H9 (cell line): ENCODE measurements around the gene C16orf95. TPM values are rescaled to one million over a fixed set of nuclear protein-coding genes. Genes with fewer than 3 reads are reported as not detected.

Experiments
- DNase-seq: peaks from one replicate; pipeline ENCODE4 v3.0.0-alpha.2; 2017
- H2AFZ ChIP-seq: one replicate; pipeline ENCODE4 v1.6.1; 2013; ENCODE audit warnings: mild to moderate bottlenecking, low read length, control low read depth, moderate library complexity
- H2AK5ac ChIP-seq: 2 replicates; pipeline ENCODE4 v1.6.1; 2013; ENCODE audit warnings: low read length, control low read depth, mixed read lengths; ENCODE audit not compliant: insufficient read length
- H2BK120ac ChIP-seq: one replicate; pipeline ENCODE4 v1.6.1; 2013; ENCODE audit warnings: low read depth, mild to moderate bottlenecking, low read length, control low read depth, inconsistent platforms; ENCODE audit not compliant: poor library complexity, severe bottlenecking
- H2BK12ac ChIP-seq: 2 replicates; pipeline ENCODE4 v1.6.1; 2013; ENCODE audit warnings: low read length, control low read depth, mixed read lengths, low read depth; ENCODE audit not compliant: insufficient read length
- H2BK15ac ChIP-seq: 2 replicates; pipeline ENCODE4 v1.6.1; 2013; ENCODE audit warnings: low read depth, low read length, control low read depth
- H2BK20ac ChIP-seq: one replicate; pipeline ENCODE4 v1.6.1; 2013; ENCODE audit warnings: low read depth, mild to moderate bottlenecking, low read length, control low read depth, inconsistent platforms; ENCODE audit not compliant: poor library complexity, severe bottlenecking
- H2BK5ac ChIP-seq: 2 replicates; pipeline ENCODE4 v1.6.1; 2013; ENCODE audit warnings: low read length, control low read depth, mixed read lengths; ENCODE audit not compliant: insufficient read length
- H3K14ac ChIP-seq: 2 replicates; pipeline ENCODE4 v1.6.1; 2013; ENCODE audit warnings: low read length, control low read depth; ENCODE audit not compliant: insufficient read depth
- H3K18ac ChIP-seq: 2 replicates; pipeline ENCODE4 v1.6.1; 2013; ENCODE audit warnings: low read depth, mild to moderate bottlenecking, mixed read lengths, low read length, control low read depth; ENCODE audit not compliant: insufficient read length
- H3K23ac ChIP-seq: 2 replicates; pipeline ENCODE4 v1.6.1; 2013; ENCODE audit warnings: low read length, control low read depth, mixed read lengths, low read depth; ENCODE audit not compliant: insufficient read length
- H3K23me2 ChIP-seq: 2 replicates; pipeline ENCODE4 v1.6.1; 2013; ENCODE audit warnings: low read depth, mild to moderate bottlenecking, mixed read lengths, low read length, control low read depth; ENCODE audit not compliant: insufficient read length, poor library complexity, severe bottlenecking
- H3K27ac ChIP-seq: 2 replicates; pipeline ENCODE4 v1.5.1; 2013; ENCODE audit warnings: low read length, control low read depth, mixed read lengths, low read depth; ENCODE audit not compliant: insufficient read length
- H3K27me3 ChIP-seq: 2 replicates; pipeline ENCODE4 v1.6.1; 2013; ENCODE audit warnings: low read length, control low read depth, inconsistent platforms; ENCODE audit not compliant: insufficient read depth
- H3K4ac ChIP-seq: 2 replicates; pipeline ENCODE4 v1.6.1; 2013; ENCODE audit warnings: low read depth, mild to moderate bottlenecking, control low read depth, inconsistent platforms, low read length, moderate library complexity
- H3K4me1 ChIP-seq: 2 replicates; pipeline ENCODE4 v1.6.1; 2013; ENCODE audit warnings: low read length, control low read depth, inconsistent platforms; ENCODE audit not compliant: insufficient read depth
- H3K4me2 ChIP-seq: 2 replicates; pipeline ENCODE4 v1.6.1; 2013; ENCODE audit warnings: low read length, control low read depth, mixed read lengths; ENCODE audit not compliant: insufficient read length, insufficient read depth
- H3K56ac ChIP-seq: 2 replicates; pipeline ENCODE4 v1.6.1; 2013; ENCODE audit warnings: low read depth, mild to moderate bottlenecking, mixed read lengths, low read length, control low read depth; ENCODE audit not compliant: insufficient read length
- H3K79me1 ChIP-seq: 2 replicates; pipeline ENCODE4 v1.6.1; 2013; ENCODE audit warnings: low read depth, mild to moderate bottlenecking, moderate library complexity, low read length, control low read depth, inconsistent platforms; ENCODE audit not compliant: insufficient read depth, poor library complexity, severe bottlenecking
- H3K79me2 ChIP-seq: 2 replicates; pipeline ENCODE4 v1.6.1; 2013; ENCODE audit warnings: low read length, control low read depth, inconsistent platforms; ENCODE audit not compliant: insufficient read depth
- H3K9ac ChIP-seq: 2 replicates; pipeline ENCODE4 v1.6.1; 2013; ENCODE audit warnings: low read length, control low read depth, mixed read lengths; ENCODE audit not compliant: insufficient read length; ENCODE audit errors: extremely low read depth
- H3K9me3 ChIP-seq: one replicate; pipeline ENCODE4 v1.6.1; 2013; ENCODE audit warnings: low read depth, low read length, inconsistent platforms; ENCODE audit not compliant: control insufficient read depth
- H3T11ph ChIP-seq: one replicate; pipeline ENCODE4 v1.6.1; 2013; ENCODE audit warnings: mild to moderate bottlenecking, low read length, control low read depth, inconsistent platforms
- H4K20me1 ChIP-seq: one replicate; pipeline ENCODE4 v1.6.1; 2013; ENCODE audit not compliant: control insufficient read depth, insufficient read length, insufficient read depth
- H4K5ac ChIP-seq: 2 replicates; pipeline ENCODE4 v1.6.1; 2013; ENCODE audit warnings: low read depth, mild to moderate bottlenecking, mixed read lengths, low read length, control low read depth; ENCODE audit not compliant: insufficient read length
- H4K8ac ChIP-seq: replicated peaks from 2 replicates; pipeline ENCODE4 v1.6.1; 2013; ENCODE audit warnings: low read length, control low read depth, mixed read lengths, low read depth; ENCODE audit not compliant: insufficient read length
- H4K91ac ChIP-seq: 2 replicates; pipeline ENCODE4 v1.6.1; 2013; ENCODE audit warnings: low read depth, mild to moderate bottlenecking, moderate library complexity, mixed read lengths, low read length, control low read depth; ENCODE audit not compliant: insufficient read length
- H3K27ac Mint-ChIP-seq, 3 experiments: 2 replicates in 2 of 3; 3 replicates in 1 of 3; pipeline ENCODE4 v1.8.0; 2020 to 2021; ENCODE audit warnings: mixed read lengths in 3 of 3, mild to moderate bottlenecking in 1 of 3, moderate library complexity in 1 of 3
- H3K27me3 Mint-ChIP-seq: 2 replicates; pipeline ENCODE4 v1.8.0; 2021; ENCODE audit warnings: low read depth, mild to moderate bottlenecking, moderate library complexity, mixed read lengths
- H3K36me3 Mint-ChIP-seq, 3 experiments: 2 replicates in 2 of 3; 3 replicates in 1 of 3; pipeline ENCODE4 v1.8.0; 2020 to 2021; ENCODE audit warnings: low read depth in 3 of 3, mixed read lengths in 3 of 3; ENCODE audit not compliant: insufficient read depth in 1 of 3
- H3K4me1 Mint-ChIP-seq, 2 experiments: 2 replicates each; pipeline ENCODE4 v1.8.0; 2020; ENCODE audit warnings: mixed read lengths in 2 of 2
- H3K4me3 Mint-ChIP-seq, 2 experiments: 2 replicates in 1 of 2; 3 replicates in 1 of 2; pipeline ENCODE4 v1.8.0; 2020 to 2021; ENCODE audit warnings: mild to moderate bottlenecking in 2 of 2, mixed read lengths in 2 of 2, moderate library complexity in 1 of 2
- H3K9me3 Mint-ChIP-seq, 2 experiments: 2 replicates in 1 of 2; 3 replicates in 1 of 2; pipeline ENCODE4 v1.8.0; 2020; ENCODE audit warnings: mild to moderate bottlenecking in 2 of 2, mixed read lengths in 2 of 2, moderate library complexity in 1 of 2
- CTCF ChIP-seq: fragments of 200-600 bp; sonication (generic); conservative IDR thresholded peaks from 3 replicates; pipeline ENCODE4 v1.8.0; 2021; ENCODE audit warnings: antibody characterized with exemption, mild to moderate bottlenecking
- WGBS: extraction: QIAGEN DNeasy Blood & Tissue Kit; methylation state at CpG from one replicate; pipeline ENCODE4 v1.1.7; 2013; ENCODE audit warnings: missing lambda C conversion rate, low lambda C conversion rate, mixed read lengths; ENCODE audit not compliant: insufficient read length; ENCODE audit errors: extremely low coverage; 5-methylcytosine and 5-hydroxymethylcytosine counted together
- total RNA-seq: library from RNA; stranded (reverse); gene quantifications from 2 replicates; pipeline ENCODE4 v1.2.1, GENCODE V29; 2021

C16orf95 gene
- total RNA-seq, 1 experiment from 2014 or later, result 5.6 TPM

- Mint-ChIP-seq H3K4me3 (no peak overlapping the region), H3K36me3 (peaks cover 3 to 7% (median 4%) of the 10 kb centered on the region in 3 experiments; a peak in 4 of 7 replicates), H3K4me1 (peaks cover 15 to 17% of the 10 kb centered on the region in 2 experiments), H3K27ac (peak overlapping the region in 1 of 3 experiments; percentile 22; a peak in 1 of 7 replicates), H3K9me3 (peaks cover 5 to 7% of the 10 kb centered on the region in 2 experiments; a peak in 4 of 5 replicates), H3K27me3 (no peaks in the 10 kb centered on the region)
- Histone ChIP-seq H4K91ac (no peak overlapping the region), H2BK120ac (no peak overlapping the region), H2BK5ac (no peak overlapping the region), H3K18ac (no peak overlapping the region), H2BK12ac (no peak overlapping the region), H3K9ac (no peak overlapping the region), H3K79me2 (no peaks in the 10 kb centered on the region), H3K4me1 (no peaks in the 10 kb centered on the region), H2BK15ac (no peak overlapping the region), H3K23me2 (no peaks in the 10 kb centered on the region), H3K27me3 (no peaks in the 10 kb centered on the region), H3K14ac (no peak overlapping the region), H3K23ac (no peak overlapping the region), H3K79me1 (no peaks in the 10 kb centered on the region), H4K8ac (no peak overlapping the region), H4K20me1 (no peaks in the 10 kb centered on the region), H3K4me2 (no peak overlapping the region), H3K56ac (no peak overlapping the region), H3K27ac (no peak overlapping the region), H2BK20ac (no peak overlapping the region), H3K4ac (no peak overlapping the region), H3T11ph (no peak overlapping the region), H2AFZ (no peak overlapping the region), H3K9me3 (no peaks in the 10 kb centered on the region), H4K5ac (no peak overlapping the region), H2AK5ac (no peak overlapping the region)
- WGBS, result no CpG with 5 or more reads among the region's 10 CpGs
- no peak for TF ChIP-seq CTCF
- DNase-seq, result no peak
Measured at GRCh38 chr16:87304951-87305350, 12.2 kb downstream of the C16orf95 start.
